NCI-H526 (cell line): ENCODE results near the gene RASGRP3.
"Not testable (repeated sequence)": the region's sequence is repeated elsewhere in the genome, so short reads cannot be mapped to it uniquely, and the experiment has no call there.

Experiments used
- DNase-seq, 2 experiments: peaks; one replicate each; lab custom pipeline; 2025; lab: John Stamatoyannopoulos, UW

The RASGRP3 gene

GRCh38 chr2:33476131-33476792, at the start of gene RASGRP3:
Gene RASGRP3 (plus strand): TSS chr2:33476649. CDS start chr2:33515137, 38,488 bp downstream.
- DNase-seq = peak; percentile 72 to 73

GRCh38 chr2:33426666-33427231, 49.7 kb upstream of the RASGRP3 start:
- DNase-seq = no peak

GRCh38 chr2:33430077-33430476, 46.4 kb upstream of the RASGRP3 start:
- DNase-seq = no peak

- no peak for DNase-seq
Measured at GRCh38 chr2:33430856-33431255, 45.6 kb upstream of the RASGRP3 start.

- DNase-seq = no peak
Measured at GRCh38 chr2:33432871-33433270, 43.6 kb upstream of the RASGRP3 start.

- DNase-seq = no peak
Measured at GRCh38 chr2:33433279-33434235, 42.9 kb upstream of the RASGRP3 start.

GRCh38 chr2:33435518-33435917, 40.9 kb upstream of the RASGRP3 start:
- DNase-seq = no peak

- no peak for DNase-seq
Measured at GRCh38 chr2:33436083-33436482, 40.4 kb upstream of the RASGRP3 start.

- DNase-seq = peak; percentile 10 to 38
Measured at GRCh38 chr2:33437297-33437696, 39.2 kb upstream of the RASGRP3 start.

- no peak for DNase-seq
Measured at GRCh38 chr2:33437815-33438214, 38.6 kb upstream of the RASGRP3 start.

GRCh38 chr2:33441235-33441810, 35.1 kb upstream of the RASGRP3 start:
- peak in 1 of 2 experiments; percentile 51 for DNase-seq

GRCh38 chr2:33442052-33442451, 34.4 kb upstream of the RASGRP3 start:
- not testable (repeated sequence) for DNase-seq

- DNase-seq = no peak
Measured at GRCh38 chr2:33442528-33443079, 33.8 kb upstream of the RASGRP3 start.

- DNase-seq = no peak
Measured at GRCh38 chr2:33443274-33443829, 33.1 kb upstream of the RASGRP3 start.

GRCh38 chr2:33444967-33445366, 31.5 kb upstream of the RASGRP3 start:
- no peak for DNase-seq

GRCh38 chr2:33448220-33448899, 28.1 kb upstream of the RASGRP3 start:
- no peak for DNase-seq

- DNase-seq = no peak
Measured at GRCh38 chr2:33451214-33451613, 25.2 kb upstream of the RASGRP3 start.

GRCh38 chr2:33451825-33452224, 24.6 kb upstream of the RASGRP3 start:
- DNase-seq = no peak

GRCh38 chr2:33452545-33452944, 23.9 kb upstream of the RASGRP3 start:
- DNase-seq = no peak

- DNase-seq = no peak
Measured at GRCh38 chr2:33453905-33454479, 22.5 kb upstream of the RASGRP3 start.
